Pulmonary artery endothelial cell (primary cell): Measurements from ENCODE around the gene BSPRY. TPM values are rescaled to one million over a fixed set of nuclear protein-coding genes. Genes with fewer than 3 reads are reported as not detected.
"Not testable (repeated sequence)": the region's sequence is repeated elsewhere in the genome, so short reads cannot be mapped to it uniquely, and the experiment has no call there.

Experiments used
- DNase-seq: peaks from one replicate; pipeline ENCODE4 v3.0.0-alpha.2; 2011; ENCODE audit warnings: low read depth, low spot score
- total RNA-seq: library from RNA; depleted of rRNA; stranded (reverse); fragments of >200 nt; gene quantifications from 2 replicates; pipeline ENCODE4 v1.2.3, GENCODE V29; 2014

BSPRY gene
- total RNA-seq, 1 donor from 2014 or later: under 0.01 TPM

DNA sequence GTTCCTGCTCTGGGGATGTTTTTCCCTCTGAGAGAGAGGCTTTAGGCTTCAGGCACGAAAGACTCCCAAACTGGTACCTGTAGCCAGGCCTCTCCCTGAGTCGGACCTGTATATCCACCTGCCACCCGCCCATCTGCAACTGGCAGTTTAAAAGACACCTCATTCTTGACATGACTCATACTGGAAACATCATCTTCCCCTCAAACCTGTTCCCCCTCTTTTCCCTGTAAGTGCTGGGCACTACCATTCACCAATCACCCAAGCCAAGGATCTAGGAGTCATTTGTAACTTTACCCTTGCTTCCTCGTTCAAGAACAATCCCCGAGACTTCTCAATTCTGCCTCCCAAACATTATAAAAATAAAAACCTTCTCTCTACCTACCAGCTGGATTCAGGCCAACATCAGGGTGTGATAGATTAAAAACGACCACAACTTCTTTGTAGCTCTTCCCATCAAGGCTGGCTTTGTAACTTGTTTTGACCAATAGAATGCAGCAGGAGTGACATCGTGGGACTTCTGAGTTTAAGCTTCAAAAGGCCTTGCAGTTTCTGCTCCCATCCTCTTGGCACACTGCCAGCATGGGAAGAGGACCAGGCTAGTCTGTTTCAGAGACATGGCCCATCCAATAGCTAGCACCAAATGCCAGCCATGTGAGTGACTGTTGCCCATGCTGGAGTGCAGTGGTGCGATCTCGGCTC, 7.5 kb upstream of the BSPRY start:
- no peak for DNase-seq

DNA sequence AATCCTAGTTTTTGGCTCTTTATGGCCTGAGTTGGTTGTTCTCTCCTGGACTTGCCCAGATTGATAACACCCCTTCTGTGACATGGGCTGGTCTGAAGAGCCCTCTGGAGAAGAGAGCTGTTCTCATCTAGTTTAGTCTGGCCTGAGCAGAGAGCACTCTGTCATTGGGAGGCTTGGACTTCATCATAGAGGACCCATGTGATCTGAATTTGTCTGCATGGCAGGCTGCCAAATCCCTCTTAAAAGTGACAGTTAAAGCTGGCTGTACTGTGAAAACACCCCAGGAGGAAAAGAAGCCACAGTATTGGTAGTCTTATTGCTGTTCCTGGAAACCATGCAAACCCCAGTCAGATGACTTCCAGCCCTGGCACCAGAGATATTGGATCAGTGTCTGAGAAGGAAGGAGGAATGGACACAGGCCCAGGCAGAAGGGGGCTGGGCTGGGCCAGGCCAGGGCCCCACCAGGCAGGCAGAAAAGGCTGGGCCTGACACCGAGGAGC, 5.6 kb upstream of the BSPRY start:
- DNase-seq: no peak

DNA sequence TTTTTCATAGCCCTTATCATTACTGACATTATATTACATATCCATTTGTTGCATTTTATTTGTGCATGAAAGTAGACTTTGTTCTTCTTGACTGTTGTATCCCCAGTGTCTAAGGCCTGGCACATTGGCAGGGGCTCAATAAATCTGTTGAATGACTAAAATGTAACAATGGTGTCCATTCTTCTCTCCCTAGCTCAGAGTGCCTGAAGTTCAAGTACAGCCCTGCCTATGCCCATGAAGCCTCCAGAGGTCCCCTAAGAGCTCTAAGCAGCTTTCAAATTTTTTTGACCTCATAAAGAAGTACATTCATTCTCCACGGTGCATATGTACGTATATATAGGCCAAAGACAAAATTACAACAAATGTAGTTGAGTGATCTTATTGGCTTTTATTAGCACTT, 4.2 kb upstream of the BSPRY start:
- no peak for DNase-seq

DNA sequence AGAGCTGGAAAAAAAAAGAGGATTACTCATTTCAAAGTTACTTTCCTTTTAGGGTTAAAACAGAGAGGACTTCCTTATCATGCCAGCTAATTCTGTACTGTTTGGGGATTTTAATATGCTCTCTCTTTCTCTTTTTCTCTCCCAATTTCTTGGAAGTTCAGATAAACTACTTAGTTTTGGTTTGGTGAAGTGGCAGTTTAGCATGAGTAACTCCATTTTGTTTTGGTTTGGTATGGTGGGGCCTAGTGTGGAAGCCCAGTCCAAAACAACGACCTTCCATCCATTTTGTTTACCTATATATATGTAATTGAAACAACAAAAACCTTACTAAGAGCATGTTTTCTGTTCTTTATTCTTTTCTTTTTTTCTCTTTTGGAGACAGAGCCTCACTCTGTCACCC, 3.7 kb upstream of the BSPRY start:
- DNase-seq: no peak

DNA sequence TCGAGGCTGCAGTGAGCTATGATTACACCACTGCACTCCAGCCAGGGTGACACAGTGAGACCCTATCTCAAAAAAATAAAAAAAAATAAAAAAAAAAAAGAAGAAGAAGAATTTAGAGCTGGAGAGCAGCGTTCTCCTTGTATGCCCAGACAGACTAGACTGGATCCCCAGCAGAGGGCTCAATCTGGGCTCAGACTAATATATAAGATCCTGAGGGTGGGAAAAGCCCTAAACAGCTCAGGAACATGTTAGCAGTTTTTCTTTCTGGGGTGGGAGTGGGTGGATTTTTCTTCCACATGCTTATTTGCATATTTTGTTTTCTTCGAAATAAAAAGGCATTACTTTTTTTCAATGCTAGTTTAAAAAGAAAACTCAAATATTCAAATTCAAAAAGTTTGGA, 904 bp upstream of the BSPRY start:
- no peak for DNase-seq

DNA sequence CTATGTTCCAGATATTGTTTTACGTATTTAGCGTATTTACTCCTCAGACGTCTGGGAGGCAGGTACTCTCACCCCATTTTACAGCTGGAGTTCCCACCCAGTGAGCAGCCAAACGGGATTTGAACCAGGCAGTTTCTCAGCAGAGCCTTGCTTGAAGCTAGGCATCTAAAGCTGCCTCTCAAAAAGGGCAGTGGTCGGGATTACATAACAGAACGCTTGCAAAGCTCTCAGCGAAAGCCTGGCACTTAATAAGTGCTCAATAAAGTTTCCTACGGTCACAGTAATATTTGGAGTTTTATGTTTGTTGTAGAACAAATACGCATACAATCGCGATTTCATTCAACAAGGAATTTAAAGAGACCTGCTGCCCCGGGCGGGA, 286 bp upstream of the BSPRY start:
- no peak for DNase-seq

DNA sequence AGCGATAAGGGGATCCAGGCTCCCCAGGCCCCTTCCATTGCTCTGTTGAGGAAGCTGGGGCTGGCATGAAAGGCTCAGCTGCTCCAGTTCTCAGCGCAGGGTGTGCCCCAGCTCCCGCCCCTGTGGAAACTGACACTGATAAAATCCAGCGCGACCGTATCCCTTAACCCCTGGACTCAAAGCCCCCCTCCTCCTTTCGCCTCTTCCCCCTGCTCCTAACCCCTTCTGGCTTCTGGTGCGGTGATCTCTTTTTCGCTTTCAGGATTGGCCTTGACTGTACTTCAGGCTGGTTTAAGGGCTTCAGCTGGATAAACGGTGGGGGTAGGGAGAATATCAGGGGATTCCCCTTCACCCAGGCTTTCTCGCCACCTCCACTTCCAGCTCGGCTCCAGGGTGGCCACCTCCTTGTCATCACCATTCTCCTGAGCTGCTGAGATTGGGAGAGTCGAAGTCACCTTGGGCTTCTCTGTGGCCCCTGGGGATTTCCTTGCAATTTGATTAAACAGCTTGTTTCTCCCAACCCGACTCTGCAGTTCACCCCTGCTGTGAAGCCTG, 843 bp downstream of the BSPRY start:
- no peak for DNase-seq

DNA sequence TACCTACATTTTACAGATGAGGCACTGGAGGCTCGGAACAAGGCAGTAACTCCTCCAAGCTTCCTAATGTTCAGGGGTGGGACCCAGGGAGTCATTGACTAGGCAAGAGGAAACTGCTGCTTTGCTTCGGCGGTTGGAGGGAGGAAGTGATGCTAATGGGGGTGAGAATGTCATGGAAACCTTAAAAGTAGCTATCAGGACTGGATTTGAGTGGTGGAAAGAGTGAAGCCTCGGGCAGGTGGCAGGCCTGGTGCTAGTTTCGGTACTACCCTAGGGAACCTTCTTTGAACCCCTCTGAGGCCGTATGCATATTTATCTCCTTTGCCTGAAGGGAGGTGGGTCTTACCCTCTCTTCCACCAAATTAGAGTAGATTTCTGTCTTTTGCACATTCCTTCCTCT, 1.6 kb downstream of the BSPRY start:
- no peak for DNase-seq

DNA sequence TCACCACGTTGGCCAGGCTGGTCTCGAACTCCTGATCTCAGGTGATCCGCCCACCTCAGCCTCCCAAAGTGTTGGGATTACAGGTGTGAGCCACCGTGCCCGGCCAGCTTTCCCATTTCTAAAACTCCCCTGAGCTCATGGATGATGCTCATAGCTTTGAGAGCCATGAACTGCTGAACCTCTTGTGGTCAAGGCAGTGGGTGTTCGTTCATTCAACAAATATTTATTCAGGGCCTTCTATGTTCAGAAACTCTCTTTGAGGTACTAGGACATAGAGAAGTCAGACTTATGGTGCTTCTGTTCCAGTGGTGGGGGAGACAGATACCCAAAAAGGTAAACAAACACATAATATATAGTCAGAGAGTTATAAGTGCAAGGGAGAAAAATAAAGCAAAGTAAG, 2.7 kb downstream of the BSPRY start:
- no peak for DNase-seq

DNA sequence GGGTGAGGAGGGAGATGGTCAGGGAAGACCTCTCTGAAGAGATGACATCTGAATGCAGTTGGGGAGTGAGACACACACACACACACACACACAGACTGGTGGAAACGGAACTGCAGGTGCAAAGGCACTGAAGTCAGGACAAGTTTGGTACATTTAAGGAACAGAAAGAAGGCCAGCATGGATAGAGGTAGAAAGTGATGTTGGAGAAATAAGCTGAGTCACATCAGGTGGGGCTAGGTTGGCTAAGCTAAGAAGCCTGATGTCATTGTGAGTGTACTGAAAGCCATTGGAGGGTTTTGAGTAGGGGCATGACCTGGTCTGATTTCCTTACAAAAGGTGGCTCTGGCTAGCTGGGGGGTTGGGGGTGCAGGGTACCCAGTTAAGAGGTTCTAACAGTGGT, 3.1 kb downstream of the BSPRY start:
- no peak for DNase-seq

DNA sequence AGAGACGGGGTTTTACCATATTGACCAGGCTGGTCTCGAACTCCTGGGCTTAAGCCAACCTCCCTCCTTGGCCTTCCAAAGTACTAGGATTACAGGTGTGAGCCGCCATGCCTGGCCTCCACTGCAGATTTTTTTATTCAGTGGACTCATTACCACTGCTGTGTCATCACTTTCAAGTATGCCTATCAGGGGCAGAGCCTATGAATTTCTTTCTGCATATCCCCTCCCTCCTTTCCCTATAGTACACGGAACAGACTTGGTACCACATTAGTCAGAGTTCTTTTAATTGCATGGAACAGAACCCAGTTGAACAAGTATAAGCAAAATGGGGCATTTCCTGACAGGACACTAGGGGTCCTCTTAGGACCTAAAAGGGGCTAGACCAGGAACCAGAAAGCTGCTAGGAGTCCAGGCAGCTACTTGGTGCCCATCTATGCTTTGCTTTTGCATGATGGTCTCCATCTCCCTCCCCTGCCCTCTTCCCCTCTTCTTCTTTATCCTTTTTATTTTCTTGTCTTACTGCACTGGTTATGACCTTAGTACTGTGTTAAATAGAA, 5.8 kb downstream of the BSPRY start:
- no peak for DNase-seq

DNA sequence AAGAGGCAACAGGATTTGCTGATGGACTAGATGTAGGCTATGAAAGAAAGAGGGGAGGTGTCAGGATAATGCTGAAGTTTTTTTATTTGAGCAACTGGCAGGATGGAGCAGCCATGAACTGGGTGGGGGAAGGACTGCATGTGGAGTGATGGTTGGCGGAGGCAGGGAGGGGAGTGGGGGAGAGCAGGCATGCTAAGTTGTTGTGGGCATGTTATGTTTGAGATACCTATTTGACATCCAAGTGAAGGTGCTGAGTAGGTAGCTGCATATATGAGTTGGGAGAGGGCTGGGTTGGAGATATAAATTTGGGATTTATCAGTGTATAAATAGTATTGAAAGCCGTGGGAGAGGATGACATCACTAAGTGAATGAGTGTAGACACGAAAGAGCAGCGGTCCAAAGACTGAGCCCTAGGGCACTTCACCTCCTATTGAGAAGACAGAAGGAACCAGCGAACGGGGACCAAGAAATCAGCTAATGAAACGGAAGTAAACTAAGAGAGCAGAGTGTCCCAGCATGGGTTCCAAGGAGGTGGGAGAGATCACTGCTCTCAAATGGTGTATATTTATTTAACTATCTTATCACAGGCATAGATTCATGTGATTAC, 7.4 kb downstream of the BSPRY start:
- no peak for DNase-seq

DNA sequence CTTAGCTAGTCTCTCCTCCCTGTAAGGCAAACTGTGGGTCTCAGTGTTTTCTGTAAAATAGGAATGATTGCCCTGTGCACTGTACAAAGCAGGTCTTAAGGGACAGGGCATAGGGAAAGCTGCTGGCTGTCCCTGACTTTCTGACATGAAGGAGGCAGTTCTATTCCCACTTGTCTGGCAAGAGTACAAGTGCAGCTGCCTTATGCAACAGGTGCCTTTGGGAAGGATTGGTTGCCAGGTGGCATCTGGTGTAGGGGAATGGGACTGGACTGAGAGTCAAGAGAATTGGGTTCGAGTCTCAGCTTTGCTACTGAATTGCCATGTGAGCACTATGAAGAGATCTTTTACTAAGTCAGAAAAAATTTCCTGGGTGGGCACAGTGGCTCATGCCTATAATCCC, 10.0 kb downstream of the BSPRY start:
- no peak for DNase-seq

DNA sequence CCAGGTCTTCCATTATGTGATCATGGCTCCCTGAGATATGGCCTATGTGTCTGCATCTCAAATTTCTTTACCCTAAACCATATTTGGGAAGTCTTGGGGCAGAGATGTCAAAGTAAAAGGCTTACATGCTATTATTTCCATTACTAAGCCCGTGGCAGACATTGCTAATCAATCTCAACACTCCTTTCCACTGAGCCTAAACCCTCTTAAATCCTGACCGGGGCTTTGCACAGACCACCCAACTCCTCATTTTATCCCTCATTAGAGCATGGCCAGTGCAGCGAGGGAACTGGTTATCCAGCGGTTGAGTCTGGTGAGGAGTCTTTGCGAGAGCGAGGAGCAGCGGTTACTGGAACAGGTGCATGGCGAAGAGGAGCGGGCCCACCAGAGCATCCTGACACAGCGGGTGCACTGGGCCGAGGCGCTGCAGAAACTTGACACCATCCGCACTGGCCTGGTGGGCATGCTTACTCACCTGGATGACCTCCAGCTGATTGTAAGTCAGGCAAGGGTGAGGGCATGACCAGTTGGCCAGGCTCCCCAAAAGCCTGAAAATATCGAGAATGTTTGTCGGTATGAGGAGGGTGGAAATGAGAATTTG, 11.0 kb downstream of the BSPRY start:
- no peak for DNase-seq

DNA sequence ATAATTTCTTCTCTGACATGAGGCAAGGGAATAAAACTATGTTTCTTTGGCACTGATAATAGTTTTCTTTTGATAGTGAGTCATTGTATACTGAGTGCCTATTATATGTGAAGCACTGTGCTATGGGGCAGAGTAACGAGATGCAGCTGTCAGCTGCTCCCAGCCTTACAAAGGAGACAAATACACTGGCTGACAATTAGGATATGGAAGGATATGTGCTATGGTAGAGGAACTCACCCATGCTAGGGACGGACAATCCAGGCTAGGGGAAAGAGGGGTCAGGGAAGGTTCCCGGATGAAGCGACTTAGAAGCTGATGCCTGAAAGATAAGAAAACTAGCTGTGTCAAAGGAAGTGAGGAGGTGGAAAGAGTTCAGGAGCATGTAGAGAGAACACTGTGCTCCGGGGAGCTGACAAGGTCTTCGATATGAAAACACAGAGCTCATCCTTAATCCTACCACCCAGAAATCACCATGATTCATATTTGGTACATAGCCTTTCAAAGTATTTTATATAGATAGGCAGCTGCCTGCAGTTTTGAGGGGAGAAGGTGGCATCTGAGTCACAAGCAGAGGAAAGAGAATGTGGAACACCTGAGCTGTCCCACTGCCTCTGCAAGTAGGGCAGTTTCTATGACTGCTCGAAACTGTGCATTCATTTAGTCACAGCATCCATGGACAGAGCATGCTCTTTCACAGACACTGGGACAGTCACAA, 12.1 kb downstream of the BSPRY start:
- no peak for DNase-seq

DNA sequence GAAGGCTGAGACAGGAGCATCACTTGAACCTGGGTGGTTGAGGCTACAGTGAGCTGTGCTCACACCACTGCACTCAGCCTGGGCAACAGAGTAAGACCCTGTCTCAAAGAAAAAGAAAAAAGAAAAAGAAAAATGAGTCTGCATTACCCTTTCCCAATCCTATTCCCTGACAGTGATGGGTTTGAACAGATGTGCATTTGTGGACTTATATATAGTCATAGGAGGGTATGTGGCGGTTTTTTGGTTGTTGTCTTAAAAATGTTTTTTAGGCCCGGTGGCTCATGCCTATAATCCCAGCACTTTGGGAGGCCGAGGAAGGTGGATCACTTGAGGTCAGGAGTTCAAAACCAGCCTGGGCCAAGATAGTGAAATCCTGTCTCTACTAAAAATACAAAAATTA, 14.0 kb downstream of the BSPRY start:
- DNase-seq: no peak

DNA sequence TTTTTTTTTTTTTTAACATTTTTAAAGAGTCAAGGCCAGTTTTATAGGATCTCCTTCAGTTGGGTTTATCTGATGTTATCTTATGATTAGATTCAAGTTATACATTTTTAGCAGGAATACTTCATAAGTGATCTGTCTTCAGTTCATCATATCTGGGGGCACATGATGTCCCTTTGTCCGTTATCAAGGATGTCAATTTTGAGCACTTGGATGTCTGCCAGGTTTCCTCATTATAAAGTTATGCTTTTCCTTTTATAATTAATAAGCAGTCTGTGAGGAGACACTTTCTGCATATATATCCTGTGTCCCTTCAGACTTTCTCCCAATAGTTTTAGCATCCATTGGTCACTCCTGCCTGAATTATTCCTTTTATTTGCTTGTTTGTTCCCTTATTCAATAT, 15.6 kb downstream of the BSPRY start:
- DNase-seq: no peak

DNA sequence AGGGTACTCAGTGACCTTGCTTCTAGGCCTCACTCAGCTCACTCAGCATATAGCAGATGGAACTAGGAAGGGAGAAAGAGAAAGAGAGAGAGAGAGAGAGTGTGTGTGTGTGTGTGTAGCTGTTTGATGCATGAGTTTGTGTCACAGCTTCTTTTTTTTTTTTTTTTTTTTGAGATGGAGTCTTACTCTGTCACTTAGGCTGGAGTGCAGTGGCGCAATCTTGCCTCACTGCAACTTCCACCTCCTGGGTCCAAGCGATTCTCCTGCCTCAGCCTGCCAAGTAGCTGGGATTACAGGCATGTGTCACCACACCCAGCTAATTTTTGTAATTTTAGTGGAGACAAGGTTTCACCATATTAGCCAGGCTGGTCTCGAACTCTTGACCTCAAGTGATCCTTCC, 16.3 kb downstream of the BSPRY start:
- DNase-seq: not testable (repeated sequence)

DNA sequence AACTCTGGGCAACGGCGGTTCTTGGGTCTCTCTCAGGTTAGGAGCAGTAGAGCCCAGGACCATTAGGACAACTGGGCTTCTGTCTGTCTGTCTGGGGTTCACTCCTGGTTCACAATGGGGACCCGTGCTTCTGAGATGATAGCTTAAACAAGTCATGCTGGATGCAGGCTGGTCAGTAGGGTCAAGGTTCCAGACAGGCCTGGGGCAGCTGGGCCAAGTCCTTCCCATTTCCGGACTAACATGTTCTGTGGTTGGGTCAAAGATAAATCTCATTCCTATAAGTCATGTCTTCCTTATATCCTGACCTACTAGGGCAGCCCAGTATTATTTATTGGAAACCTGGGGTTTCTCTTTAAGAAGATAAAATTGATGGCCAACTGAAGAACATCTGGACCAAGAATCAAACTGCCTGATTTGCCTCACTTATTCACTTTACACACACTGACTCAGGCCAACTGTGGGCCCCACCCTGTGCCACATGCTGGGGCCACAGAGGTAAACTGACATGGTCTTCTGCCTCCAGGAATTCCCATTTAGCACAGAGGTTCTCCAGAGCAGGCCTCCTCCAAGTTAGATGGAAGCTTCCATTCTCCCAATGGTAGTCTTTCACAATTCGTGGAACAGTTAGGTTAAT, 19.1 kb downstream of the BSPRY start:
- no peak for DNase-seq

DNA sequence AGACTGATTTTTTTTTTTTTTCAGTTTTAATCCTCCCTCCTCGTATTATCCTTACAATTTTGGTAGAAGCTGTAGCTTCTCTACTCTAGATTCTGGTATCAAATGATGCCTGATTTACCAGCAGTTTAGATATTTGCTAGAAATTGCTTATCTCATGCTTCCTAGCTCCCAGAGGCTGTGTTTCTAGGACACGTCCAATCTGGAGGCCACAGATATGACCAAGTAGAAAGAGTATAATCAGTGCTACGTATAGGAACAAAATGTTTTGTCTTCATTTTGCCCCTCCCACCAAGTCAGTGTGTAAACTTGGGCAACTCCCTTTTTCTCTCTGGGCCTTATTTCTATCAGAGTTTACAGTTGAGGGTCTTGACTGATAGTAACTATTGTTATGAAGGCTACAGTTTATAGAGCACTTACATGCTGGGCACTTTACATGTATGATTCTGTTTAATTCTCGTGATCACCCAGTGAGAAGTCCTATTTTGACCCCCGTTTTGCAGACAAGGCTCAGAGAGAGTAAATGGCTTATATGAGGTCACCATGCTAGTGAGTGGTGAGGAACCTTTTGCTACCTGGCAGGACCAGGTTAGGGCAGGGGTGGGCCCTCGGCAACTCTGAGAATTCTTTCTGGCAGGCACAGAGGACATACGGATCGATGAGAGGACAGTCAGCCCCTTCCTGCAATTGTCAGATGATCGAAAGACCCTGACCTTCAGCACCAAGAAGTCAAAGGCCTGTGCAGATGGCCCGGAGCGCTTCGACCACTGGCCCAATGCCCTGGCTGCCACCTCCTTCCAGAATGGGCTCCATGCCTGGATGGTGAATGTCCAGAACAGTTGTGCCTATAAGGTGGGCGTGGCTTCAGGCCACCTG, 19.9 kb downstream of the BSPRY start:
- no peak for DNase-seq

DNA sequence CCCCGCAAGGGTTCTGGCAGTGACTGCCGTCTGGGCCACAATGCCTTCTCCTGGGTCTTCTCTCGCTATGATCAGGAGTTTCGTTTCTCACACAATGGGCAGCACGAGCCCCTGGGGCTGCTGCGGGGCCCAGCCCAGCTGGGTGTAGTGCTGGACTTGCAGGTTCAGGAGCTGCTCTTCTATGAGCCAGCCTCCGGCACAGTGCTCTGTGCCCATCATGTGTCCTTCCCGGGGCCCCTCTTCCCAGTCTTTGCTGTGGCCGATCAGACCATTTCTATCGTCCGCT, 20.5 kb downstream of the BSPRY start:
- DNase-seq: no peak
